WTC11 (cell line): Measurements from ENCODE around the gene C2orf92. TPM values are rescaled to one million over a fixed set of nuclear protein-coding genes. Genes with fewer than 3 reads are reported as not detected.

ENCODE experiments used
- ATAC-seq: fragments of 200-7000 bp; cut with Tn5 transposase; 2 replicates; pipeline ENCODE4 v1.10.0; 2021; ENCODE audit warnings: mild to moderate bottlenecking, moderate library complexity
- CTCF ChIA-PET: fragments of 300-600 bp; sonication (Branson Sonifier 250); formaldehyde crosslinking; loops from one replicate; lab custom pipeline; 2021; ENCODE audit warnings: antibody characterized with exemption; lab: Charles Lee
- POLR2A ChIA-PET: fragments of 350-600 bp; sonication (Branson Sonifier 250); formaldehyde crosslinking; loops from one replicate; lab custom pipeline; 2021; ENCODE audit warnings: antibody characterized with exemption; lab: Charles Lee
- DNase-seq: peaks from one replicate; pipeline ENCODE4 v3.0.0; 2021; ENCODE audit warnings: low spot score
- H3K27ac Mint-ChIP-seq: 2 replicates; pipeline ENCODE4 v1.8.0; 2021; ENCODE audit warnings: mixed read lengths
- H3K27me3 Mint-ChIP-seq: 2 replicates; pipeline ENCODE4 v1.8.0; 2021; ENCODE audit warnings: low read depth, mild to moderate bottlenecking, moderate library complexity, mixed read lengths
- H3K36me3 Mint-ChIP-seq: 2 replicates; pipeline ENCODE4 v1.8.0; 2021; ENCODE audit warnings: mixed read lengths
- H3K4me1 Mint-ChIP-seq: 2 replicates; pipeline ENCODE4 v1.8.0; 2022; ENCODE audit warnings: mixed read lengths
- H3K4me3 Mint-ChIP-seq: 2 replicates; pipeline ENCODE4 v1.8.0; 2021; ENCODE audit warnings: mild to moderate bottlenecking, moderate library complexity, mixed read lengths
- H3K9me3 Mint-ChIP-seq: 2 replicates; pipeline ENCODE4 v1.8.0; 2021; ENCODE audit warnings: mixed read lengths
- AFF4 ChIP-seq: sonication (generic); formaldehyde crosslinking; IDR thresholded peaks from 2 replicates; pipeline ENCODE4 v1.8.1; 2023; ENCODE audit warnings: mild to moderate bottlenecking, missing genetic modification reagents, borderline replicate concordance
- AR ChIP-seq: fragments of 250-450 bp; sonication (Bioruptor Pico); IDR thresholded peaks from 2 replicates; pipeline ENCODE4 v1.9.0; 2021; ENCODE audit warnings: mild to moderate bottlenecking
- ARID4B ChIP-seq: sonication (generic); formaldehyde crosslinking; IDR thresholded peaks from 2 replicates; pipeline ENCODE4 v1.8.0; 2023; ENCODE audit warnings: missing genetic modification reagents, mild to moderate bottlenecking, borderline replicate concordance
- ATF2 ChIP-seq: sonication (generic); formaldehyde crosslinking; IDR thresholded peaks from 2 replicates; pipeline ENCODE4 v1.8.1; 2022; ENCODE audit warnings: low read depth, missing genetic modification reagents, borderline replicate concordance
- HMGA2 ChIP-seq: fragments of 250-450 bp; sonication (Bioruptor Pico); IDR thresholded peaks from 2 replicates; pipeline ENCODE4 v1.4.0; 2021; ENCODE audit warnings: mild to moderate bottlenecking, moderate library complexity
- NFATC4 ChIP-seq: fragments of 250-450 bp; sonication (Bioruptor Pico); IDR thresholded peaks from 2 replicates; pipeline ENCODE4 v1.9.0; 2021; ENCODE audit warnings: mild to moderate bottlenecking
- NFE2L1 ChIP-seq: sonication (generic); formaldehyde crosslinking; IDR thresholded peaks from 2 replicates; pipeline ENCODE4 v1.8.1; 2023; ENCODE audit warnings: missing genetic modification reagents
- RORB ChIP-seq: fragments of 250-450 bp; sonication (Bioruptor Pico); IDR thresholded peaks from 2 replicates; pipeline ENCODE4 v1.9.0; 2021; ENCODE audit warnings: mild to moderate bottlenecking
- ZBTB43 ChIP-seq: sonication (generic); formaldehyde crosslinking; IDR thresholded peaks from 2 replicates; pipeline ENCODE4 v1.8.1; 2023; ENCODE audit warnings: mild to moderate bottlenecking, missing genetic modification reagents
- ZNF317 ChIP-seq: sonication (generic); formaldehyde crosslinking; IDR thresholded peaks from 2 replicates; pipeline ENCODE4 v1.8.1; 2023; ENCODE audit warnings: low read depth, mild to moderate bottlenecking, moderate library complexity, missing genetic modification reagents, borderline replicate concordance
- ZNF512 ChIP-seq: sonication (generic); formaldehyde crosslinking; IDR thresholded peaks from 2 replicates; pipeline ENCODE4 v1.8.1; 2022; ENCODE audit warnings: missing genetic modification reagents, borderline replicate concordance
- total RNA-seq: library from RNA; stranded (reverse); gene quantifications from 3 replicates; pipeline ENCODE4 v1.2.3, GENCODE V29; 2021

C2orf92 gene
- total RNA-seq, 1 experiment from 2014 or later = 5.2 TPM

GRCh38 chr2:97707362-97708047 is 38.0 kb downstream of the C2orf92 start (continued):
- TF ChIP-seq ATF2 = no peak
- no peak for TF ChIP-seq RORB (CRISPR knock-in tag)
- TF ChIP-seq NFE2L1 = no peak

GRCh38 chr2:97708048-97708380 is 38.5 kb downstream of the C2orf92 start:
- no peak overlapping the region for H3K4me3 Mint-ChIP-seq
- TF ChIP-seq AFF4 (CRISPR knock-in tag) (no peak), NFATC4 (no peak), ARID4B (CRISPR knock-in tag) (no peak), ZNF512 (CRISPR knock-in tag) (no peak), ZNF317 (no peak), AR (CRISPR knock-in tag) (no peak), HMGA2 (CRISPR knock-in tag) (no peak), RORB (CRISPR knock-in tag) (no peak), ZBTB43 (CRISPR knock-in tag) (no peak)
- TF ChIP-seq, all 79 proteins: peak for 0
- Mint-ChIP-seq H3K27me3 (peaks cover 4% of the 10 kb centered on the region; the same call in 1 of the 2 replicates), H3K27ac (no peak overlapping the region), H3K9me3 (peaks cover 3% of the 10 kb centered on the region; the same call in 1 of the 2 replicates), H3K36me3 (0 out of 2 replicates have a peak, but pooled peaks cover 2% of the 10 kb centered on the region), H3K4me1 (peaks cover 2% of the 10 kb centered on the region)
- CTCF ChIA-PET = interaction anchor here (0.9 to 9.2 kb wide), 4 partner anchors 9 to 117 kb away, joined by 4 to 124 read pairs (median 32); no protein-coding TSS in a partner anchor
- POLR2A ChIA-PET = no interaction called here
- DNase-seq = no peak
- no peak for ATAC-seq
